ENCODE data around the gene TNC.
"Not testable (repeated sequence)": the region's sequence is repeated elsewhere in the genome, so short reads cannot be mapped to it uniquely, and the experiment has no call there.

The TNC gene

GRCh38 chr9:115134941-115135340, 17.0 kb upstream of the TNC start:
- no peak for DNase-seq

- no peak for DNase-seq
Observed at GRCh38 chr9:115133649-115134048, 15.7 kb upstream of the TNC start.

- DNase-seq = no peak
Observed at GRCh38 chr9:115132648-115133047, 14.7 kb upstream of the TNC start.

GRCh38 chr9:115130176-115130575, 12.2 kb upstream of the TNC start:
- DNase-seq = no peak

- not testable (repeated sequence) for DNase-seq
Observed at GRCh38 chr9:115128726-115129125, 10.8 kb upstream of the TNC start.

- DNase-seq = no peak
Observed at GRCh38 chr9:115127191-115127817, 9.3 kb upstream of the TNC start.

- no peak for DNase-seq
Observed at GRCh38 chr9:115126404-115126803, 8.4 kb upstream of the TNC start.

- no peak for DNase-seq
Observed at GRCh38 chr9:115122937-115123336, 5.0 kb upstream of the TNC start.

GRCh38 chr9:115121181-115121580, 3.2 kb upstream of the TNC start:
- no peak for DNase-seq

- DNase-seq = no peak
Observed at GRCh38 chr9:115118879-115119218, 892 bp upstream of the TNC start.

GRCh38 chr9:115116421-115117284, 1.3 kb downstream of the TNC start:
- DNase-seq = no peak

- DNase-seq = no peak
Observed at GRCh38 chr9:115115924-115116323, 2.0 kb downstream of the TNC start.

- no peak for DNase-seq
Observed at GRCh38 chr9:115115117-115115880, 2.7 kb downstream of the TNC start.

GRCh38 chr9:115114546-115114945, 3.4 kb downstream of the TNC start:
- no peak for DNase-seq

- DNase-seq = no peak
Observed at GRCh38 chr9:115114084-115114483, 3.9 kb downstream of the TNC start.

GRCh38 chr9:115111874-115112273, 6.1 kb downstream of the TNC start:
- no peak for DNase-seq

- DNase-seq = no peak
Observed at GRCh38 chr9:115109486-115109885, 8.5 kb downstream of the TNC start.

- no peak for DNase-seq
Observed at GRCh38 chr9:115107701-115108100, 10.3 kb downstream of the TNC start.

GRCh38 chr9:115106642-115107041, 11.3 kb downstream of the TNC start:
- no peak for DNase-seq

GRCh38 chr9:115106001-115106400, 12.0 kb downstream of the TNC start:
- no peak for DNase-seq

GRCh38 chr9:115104908-115105307, 13.0 kb downstream of the TNC start:
- DNase-seq = no peak

GRCh38 chr9:115103746-115104477, 14.0 kb downstream of the TNC start:
- DNase-seq = no peak

GRCh38 chr9:115099901-115100300, 18.1 kb downstream of the TNC start:
- no peak for DNase-seq

Data from NCI-H1930 (cell line).